Mucosa of descending colon (tissue), 3 donors: ENCODE data around the gene FBXO3. TPM values are rescaled to one million over a fixed set of nuclear protein-coding genes. Genes with fewer than 3 reads are reported as not detected.

Experiments
- ATAC-seq: fragments of 200-7000 bp; cut with Tn5 transposase; one replicate; pipeline ENCODE4 v1.9.1; 2020; ENCODE audit warnings: mild to moderate bottlenecking, moderate library complexity
- DNase-seq, 3 donors: peaks; one replicate each; pipeline ENCODE4 v3.0.0-alpha.2; 2020
- H3K36me3 ChIP-seq: fragments of 200-600 bp; one replicate; pipeline ENCODE4 v1.8.0; 2021; ENCODE audit warnings: low read depth, mild to moderate bottlenecking
- H3K4me1 ChIP-seq: fragments of 200-600 bp; one replicate; pipeline ENCODE4 v1.8.0; 2021; ENCODE audit warnings: low read depth, mild to moderate bottlenecking
- H3K4me3 ChIP-seq: fragments of 200-600 bp; one replicate; pipeline ENCODE4 v1.8.0; 2021; ENCODE audit warnings: mild to moderate bottlenecking
- H3K9me3 ChIP-seq: fragments of 200-600 bp; one replicate; pipeline ENCODE4 v1.8.0; 2021; ENCODE audit warnings: mild to moderate bottlenecking
- CTCF ChIP-seq: fragments of 200-600 bp; IDR thresholded peaks from one replicate; pipeline ENCODE4 v1.8.0; 2022; ENCODE audit warnings: antibody characterized with exemption, mild to moderate bottlenecking
- intact Hi-C, 2 donors: fragments of 100-400 bp; cut with DNase I in 1 of 2; cut with micrococcal nuclease in 1 of 2; formaldehyde crosslinking; loops; one replicate each; pipeline versions ENCODE4 v1.11.0 to v1.11.1; 2022; cut with DNase I, micrococcal nuclease
- total RNA-seq, 3 donors: library from RNA; stranded (reverse); fragmentation: NEBNext Ultra II Directional in 2 of 3; extraction: Animal tissue kit (Norgen Biotek cat#: 25700) in 2 of 3; gene quantifications; one replicate each; pipeline versions ENCODE4 v1.2.1 to v1.2.4, GENCODE V29; 2021 to 2023
- donor health status: DM: no; HTN: no; CAD: no; lungs with moderate emphysema.
- donor health status: DM: no; HTN: no; CAD: no.
- donor health status: DM: no; HTN: yes; CAD: no.

FBXO3 gene
- total RNA-seq, 3 donors from 2014 or later: 27.3 to 36.0 (median 34.5) TPM

GRCh38 chr11:33719587-33719986 is 54.7 kb downstream of the FBXO3 start:
- Histone ChIP-seq H3K9me3 (no peaks in the 10 kb centered on the region), H3K4me1 (peaks cover 19% of the 10 kb centered on the region), H3K4me3 (no peak overlapping the region), H3K36me3 (no peaks in the 10 kb centered on the region)
- no peak for TF ChIP-seq CTCF
- intact Hi-C loops: no loop called here
- no peak for DNase-seq
- ATAC-seq: no peak

- no peak for DNase-seq
- no peak for TF ChIP-seq CTCF
Measured at GRCh38 chr11:33718440-33718839, 55.9 kb downstream of the FBXO3 start.

GRCh38 chr11:33716243-33716642 is 58.1 kb downstream of the FBXO3 start:
- DNase-seq (no peak), ATAC-seq (peak; percentile 45)
- H3K4me3 ChIP-seq: no peak overlapping the region
- intact Hi-C loops: no loop called here
- no peaks in the 10 kb centered on the region for H3K36me3 ChIP-seq
- no peak for TF ChIP-seq CTCF
- H3K9me3 ChIP-seq: no peaks in the 10 kb centered on the region
- peaks cover 10% of the 10 kb centered on the region for H3K4me1 ChIP-seq

More at GRCh38 chr11:33718440-33718839, 55.9 kb downstream of the FBXO3 start:
- no peaks in the 10 kb centered on the region for H3K36me3 ChIP-seq
- H3K4me1 ChIP-seq: peaks cover 14% of the 10 kb centered on the region
- H3K9me3 ChIP-seq: no peaks in the 10 kb centered on the region
- H3K4me3 ChIP-seq: no peak overlapping the region
- no peak for ATAC-seq
- intact Hi-C loops: no loop called here

- Histone ChIP-seq H3K4me1 (peaks cover 10% of the 10 kb centered on the region), H3K4me3 (no peak overlapping the region), H3K36me3 (peaks cover 8% of the 10 kb centered on the region), H3K9me3 (no peaks in the 10 kb centered on the region)
- DNase-seq (no peak), ATAC-seq (no peak)
- intact Hi-C loops: no loop called here
- TF ChIP-seq CTCF: no peak
Measured at GRCh38 chr11:33713856-33714398, 60.4 kb downstream of the FBXO3 start.

- Histone ChIP-seq H3K9me3 (no peaks in the 10 kb centered on the region), H3K36me3 (peaks cover 8% of the 10 kb centered on the region), H3K4me3 (no peak overlapping the region), H3K4me1 (peaks cover 10% of the 10 kb centered on the region)
- ATAC-seq: peak; percentile 44
- no peak for TF ChIP-seq CTCF
- intact Hi-C loops: no loop called here
- no peak for DNase-seq
Measured at GRCh38 chr11:33713151-33713855, 61.0 kb downstream of the FBXO3 start.
